ENCODE measurements around the gene SPDEF.

DNA sequence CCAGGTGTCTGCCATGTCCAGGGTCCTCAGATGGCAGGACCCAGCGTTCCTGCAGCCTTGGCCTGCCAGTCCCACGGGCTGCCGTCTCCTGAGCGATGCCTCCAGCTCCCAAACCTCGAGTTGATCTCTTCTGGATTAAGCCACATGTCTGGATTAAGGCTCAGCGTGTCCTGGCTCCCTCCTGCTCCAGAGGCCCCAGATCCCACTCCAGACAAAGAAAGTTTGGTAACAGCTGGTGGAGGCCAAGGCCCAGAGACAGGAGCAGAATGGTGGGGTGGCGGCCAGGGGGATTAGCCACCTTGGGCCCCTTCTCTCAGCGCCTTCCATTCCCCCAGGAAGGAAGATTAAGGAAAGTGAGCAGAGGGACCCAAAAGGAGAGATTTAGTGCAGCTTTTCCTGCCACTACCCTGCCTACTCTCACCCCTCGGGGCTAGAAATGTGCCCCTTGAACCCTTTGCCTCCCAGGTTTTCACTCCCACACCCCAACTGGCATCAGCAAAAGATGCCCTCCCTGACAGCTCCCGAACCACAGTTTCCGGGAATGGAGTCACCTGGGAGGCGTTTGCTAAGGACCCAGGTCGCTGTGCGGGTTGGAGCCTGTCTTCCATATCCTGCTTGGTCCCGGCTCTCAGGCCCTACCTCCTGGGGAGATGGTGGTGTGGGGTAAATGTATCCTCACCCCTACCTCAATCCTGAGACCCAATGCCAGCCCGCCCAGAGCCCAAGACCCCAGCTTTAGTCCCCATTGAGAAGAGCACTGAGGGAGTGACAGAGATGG is 6.9 kb downstream of the SPDEF start:
- TF ChIP-seq, protein P1, sequence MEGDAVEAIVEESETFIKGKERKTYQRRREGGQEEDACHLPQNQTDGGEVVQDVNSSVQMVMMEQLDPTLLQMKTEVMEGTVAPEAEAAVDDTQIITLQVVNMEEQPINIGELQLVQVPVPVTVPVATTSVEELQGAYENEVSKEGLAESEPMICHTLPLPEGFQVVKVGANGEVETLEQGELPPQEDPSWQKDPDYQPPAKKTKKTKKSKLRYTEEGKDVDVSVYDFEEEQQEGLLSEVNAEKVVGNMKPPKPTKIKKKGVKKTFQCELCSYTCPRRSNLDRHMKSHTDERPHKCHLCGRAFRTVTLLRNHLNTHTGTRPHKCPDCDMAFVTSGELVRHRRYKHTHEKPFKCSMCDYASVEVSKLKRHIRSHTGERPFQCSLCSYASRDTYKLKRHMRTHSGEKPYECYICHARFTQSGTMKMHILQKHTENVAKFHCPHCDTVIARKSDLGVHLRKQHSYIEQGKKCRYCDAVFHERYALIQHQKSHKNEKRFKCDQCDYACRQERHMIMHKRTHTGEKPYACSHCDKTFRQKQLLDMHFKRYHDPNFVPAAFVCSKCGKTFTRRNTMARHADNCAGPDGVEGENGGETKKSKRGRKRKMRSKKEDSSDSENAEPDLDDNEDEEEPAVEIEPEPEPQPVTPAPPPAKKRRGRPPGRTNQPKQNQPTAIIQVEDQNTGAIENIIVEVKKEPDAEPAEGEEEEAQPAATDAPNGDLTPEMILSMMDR (IDR thresholded peaks at IDR 0.05) = no peak
- TF ChIP-seq POLR2A (IDR thresholded peaks at IDR 0.05) = no peak
